TTC549 (cell line): ENCODE results near the gene SLC7A4.

Experiments used
- FAIRE-seq: peaks from 2 replicates; lab custom pipeline; 2012; peaks lifted over from hg19 to GRCh38; lab: Jason Lieb, UNC

The SLC7A4 gene

GRCh38 chr22:20998411-20999336 lies 33.7 kb downstream of the SLC7A4 start:
- FAIRE-seq = no peak

GRCh38 chr22:20997536-20998257 lies 34.7 kb downstream of the SLC7A4 start:
- FAIRE-seq = no peak

GRCh38 chr22:20996598-20997535 lies 35.5 kb downstream of the SLC7A4 start:
- no peak for FAIRE-seq

GRCh38 chr22:20996031-20996410 lies 36.3 kb downstream of the SLC7A4 start:
- FAIRE-seq = no peak

GRCh38 chr22:20995329-20996030 lies 36.9 kb downstream of the SLC7A4 start:
- no peak for FAIRE-seq

- no peak for FAIRE-seq
These were observed 37.5 kb downstream of the SLC7A4 start for GRCh38 chr22:20994902-20995241.

- no peak for FAIRE-seq
These were observed 38.0 kb downstream of the SLC7A4 start for GRCh38 chr22:20994128-20994901.

- no peak for FAIRE-seq
These were observed 38.8 kb downstream of the SLC7A4 start for GRCh38 chr22:20993304-20994127.

- FAIRE-seq = no peak
These were observed 39.7 kb downstream of the SLC7A4 start for GRCh38 chr22:20992456-20993303.

- FAIRE-seq = no peak
These were observed 40.3 kb downstream of the SLC7A4 start for GRCh38 chr22:20992056-20992442.

- FAIRE-seq = no peak
These were observed 40.9 kb downstream of the SLC7A4 start for GRCh38 chr22:20991252-20992055.

GRCh38 chr22:20990184-20991180 lies 41.9 kb downstream of the SLC7A4 start:
- no peak for FAIRE-seq

GRCh38 chr22:20989323-20990138 lies 42.8 kb downstream of the SLC7A4 start:
- no peak for FAIRE-seq

- FAIRE-seq = no peak
These were observed 43.6 kb downstream of the SLC7A4 start for GRCh38 chr22:20988573-20989322.

GRCh38 chr22:20987375-20987774 lies 45.0 kb downstream of the SLC7A4 start:
- no peak for FAIRE-seq
